Gastrocnemius medialis (tissue), 4 donors: ENCODE results near the gene WDR33. TPM values are rescaled to one million over a fixed set of nuclear protein-coding genes. Genes with fewer than 3 reads are reported as not detected.

Experiments
- ATAC-seq, 2 donors: fragments of 150-250 bp; one replicate each; pipeline ENCODE4 v1.9.1; 2016
- DNase-seq, 2 donors: peaks; one replicate each; pipeline ENCODE4 v3.0.0-alpha.2; 2019
- H3K27ac ChIP-seq, 4 donors: fragments of 200-600 bp; sonication (generic); 1 replicate in 1 of 4; 2 replicates in 3 of 4; pipeline ENCODE4 v1.5.1; 2016 to 2018; ENCODE audit warnings: mild to moderate bottlenecking in 2 of 4, moderate library complexity in 1 of 4
- H3K27me3 ChIP-seq, 3 donors: fragments of 200-600 bp; sonication (generic) in 2 of 3; 1 replicate in 1 of 3; 2 replicates in 2 of 3; pipeline versions ENCODE4 v1.5.1 to v1.6.0; 2016 to 2019; ENCODE audit warnings: mild to moderate bottlenecking in 1 of 3, moderate library complexity in 1 of 3
- H3K36me3 ChIP-seq, 2 donors: fragments of 200-600 bp; sonication (generic) in 1 of 2; one replicate each; pipeline ENCODE4 v1.5.1; 2017 to 2018
- H3K4me1 ChIP-seq, 2 donors: fragments of 200-600 bp; sonication (generic) in 1 of 2; one replicate each; pipeline ENCODE4 v1.5.1; 2016 to 2017; ENCODE audit warnings: mild to moderate bottlenecking in 2 of 2
- H3K4me3 ChIP-seq, 4 donors: fragments of 200-600 bp; sonication (generic) in 3 of 4; 1 replicate in 1 of 4; 2 replicates in 3 of 4; pipeline ENCODE4 v1.5.1; 2016 to 2019; ENCODE audit warnings: mild to moderate bottlenecking in 2 of 4
- H3K9me3 ChIP-seq, 3 donors: fragments of 200-600 bp; sonication (generic) in 2 of 3; 1 replicate in 1 of 3; 2 replicates in 2 of 3; pipeline ENCODE4 v1.5.1; 2016 to 2019
- POLR2A ChIP-seq, 2 donors: fragments of 450-650 bp; IDR thresholded peaks; one replicate each; pipeline ENCODE4 v1.6.1; 2017; ENCODE audit warnings: antibody characterized with exemption in 2 of 2, mild to moderate bottlenecking in 2 of 2, moderate library complexity in 2 of 2
- in situ Hi-C, 4 donors: fragments of 200-750 bp; cut with MboI; loops; one replicate each; pipeline versions ENCODE4 v1.15.0 to v1.8.0; 2017; ENCODE audit warnings: low sequenced_read_pairs in 4 of 4
- intact Hi-C: fragments of 100-400 bp; cut with DNase I; formaldehyde crosslinking; loops from one replicate; pipeline ENCODE4 v1.15.1; 2023; ENCODE audit warnings: low total_unique reads
- total RNA-seq, 4 donors: library from RNA; depleted of rRNA; stranded (reverse); fragments of >200 nt; gene quantifications; one replicate each; pipeline versions ENCODE4 v1.1.0 to v1.2.3, GENCODE V29; 2016
- TF ChIP-seq, protein P1 (sequence below), 5 experiments: fragments of 450-650 bp in 3 of 5; fragments of 200-600 bp in 2 of 5; sonication (generic) in 2 of 5; IDR thresholded peaks in 4 of 5; conservative IDR thresholded peaks in 1 of 5; 1 replicate in 4 of 5; 2 replicates in 1 of 5; pipeline ENCODE4 v1.5.1; 2016 to 2019; ENCODE audit warnings: antibody characterized with exemption in 5 of 5, mild to moderate bottlenecking in 3 of 5, moderate library complexity in 3 of 5

The WDR33 gene
- total RNA-seq, 4 donors from 2014 or later, result 13.6 to 31.4 (median 20.6) TPM

- no peak for ATAC-seq
- no peak for DNase-seq
- H3K36me3 ChIP-seq, result peaks cover 0 to 47% of the 10 kb centered on the region in 2 donors
- H3K4me1 ChIP-seq, result peaks cover 0 to 8% of the 10 kb centered on the region in 2 donors
- intact Hi-C loops (no loop called here), in situ Hi-C loops (no loop called here)
- TF ChIP-seq, protein P1, sequence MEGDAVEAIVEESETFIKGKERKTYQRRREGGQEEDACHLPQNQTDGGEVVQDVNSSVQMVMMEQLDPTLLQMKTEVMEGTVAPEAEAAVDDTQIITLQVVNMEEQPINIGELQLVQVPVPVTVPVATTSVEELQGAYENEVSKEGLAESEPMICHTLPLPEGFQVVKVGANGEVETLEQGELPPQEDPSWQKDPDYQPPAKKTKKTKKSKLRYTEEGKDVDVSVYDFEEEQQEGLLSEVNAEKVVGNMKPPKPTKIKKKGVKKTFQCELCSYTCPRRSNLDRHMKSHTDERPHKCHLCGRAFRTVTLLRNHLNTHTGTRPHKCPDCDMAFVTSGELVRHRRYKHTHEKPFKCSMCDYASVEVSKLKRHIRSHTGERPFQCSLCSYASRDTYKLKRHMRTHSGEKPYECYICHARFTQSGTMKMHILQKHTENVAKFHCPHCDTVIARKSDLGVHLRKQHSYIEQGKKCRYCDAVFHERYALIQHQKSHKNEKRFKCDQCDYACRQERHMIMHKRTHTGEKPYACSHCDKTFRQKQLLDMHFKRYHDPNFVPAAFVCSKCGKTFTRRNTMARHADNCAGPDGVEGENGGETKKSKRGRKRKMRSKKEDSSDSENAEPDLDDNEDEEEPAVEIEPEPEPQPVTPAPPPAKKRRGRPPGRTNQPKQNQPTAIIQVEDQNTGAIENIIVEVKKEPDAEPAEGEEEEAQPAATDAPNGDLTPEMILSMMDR (IDR thresholded peaks at IDR 0.05 in 4 of 5, conservative IDR thresholded peaks at IDR 0.05 in 1 of 5), result no peak
- TF ChIP-seq POLR2A (IDR thresholded peaks at IDR 0.05), result no peak
- H3K27ac ChIP-seq, result no peak overlapping the region
- no peak overlapping the region for H3K4me3 ChIP-seq
- no peaks in the 10 kb centered on the region for H3K27me3 ChIP-seq
- H3K9me3 ChIP-seq, result no peaks in the 10 kb centered on the region
Observed at GRCh38 chr2:127713562-127713961, 97.4 kb downstream of the WDR33 start.

- in situ Hi-C loops, result no loop called here
- intact Hi-C loops, result no loop called here
- peaks cover 0 to 50% of the 10 kb centered on the region in 2 donors for H3K36me3 ChIP-seq
Observed at GRCh38 chr2:127712999-127713398, 98.0 kb downstream of the WDR33 start.

GRCh38 chr2:127709336-127709735, 101.6 kb downstream of the WDR33 start:
- Histone ChIP-seq H3K9me3 (no peaks in the 10 kb centered on the region), H3K36me3 (peaks cover 0 to 56% of the 10 kb centered on the region in 2 donors), H3K4me3 (no peak overlapping the region), H3K27me3 (no peaks in the 10 kb centered on the region), H3K27ac (no peak overlapping the region), H3K4me1 (peaks cover 7 to 8% of the 10 kb centered on the region in 2 donors)
- DNase-seq (no peak), ATAC-seq (no peak)
- TF ChIP-seq POLR2A (IDR thresholded peaks at IDR 0.05), result no peak
- TF ChIP-seq, protein P1 (IDR thresholded peaks at IDR 0.05 in 4 of 5, conservative IDR thresholded peaks at IDR 0.05 in 1 of 5), result no peak
- intact Hi-C loops, result loop anchor here (10.0 kb wide), 1 partner anchor 325 kb away; the partner anchor contains the start of gene MAP3K2
- in situ Hi-C loops, result no loop called here

More at GRCh38 chr2:127712999-127713398, 98.0 kb downstream of the WDR33 start:
- Histone ChIP-seq H3K4me1 (peaks cover 0 to 6% of the 10 kb centered on the region in 2 donors), H3K27ac (no peak overlapping the region), H3K27me3 (no peaks in the 10 kb centered on the region), H3K4me3 (no peak overlapping the region), H3K9me3 (no peaks in the 10 kb centered on the region)
- TF ChIP-seq, protein P1 (IDR thresholded peaks at IDR 0.05 in 4 of 5, conservative IDR thresholded peaks at IDR 0.05 in 1 of 5), result no peak
- no peak for TF ChIP-seq POLR2A (IDR thresholded peaks at IDR 0.05)
- DNase-seq (no peak), ATAC-seq (no peak)

DNA sequence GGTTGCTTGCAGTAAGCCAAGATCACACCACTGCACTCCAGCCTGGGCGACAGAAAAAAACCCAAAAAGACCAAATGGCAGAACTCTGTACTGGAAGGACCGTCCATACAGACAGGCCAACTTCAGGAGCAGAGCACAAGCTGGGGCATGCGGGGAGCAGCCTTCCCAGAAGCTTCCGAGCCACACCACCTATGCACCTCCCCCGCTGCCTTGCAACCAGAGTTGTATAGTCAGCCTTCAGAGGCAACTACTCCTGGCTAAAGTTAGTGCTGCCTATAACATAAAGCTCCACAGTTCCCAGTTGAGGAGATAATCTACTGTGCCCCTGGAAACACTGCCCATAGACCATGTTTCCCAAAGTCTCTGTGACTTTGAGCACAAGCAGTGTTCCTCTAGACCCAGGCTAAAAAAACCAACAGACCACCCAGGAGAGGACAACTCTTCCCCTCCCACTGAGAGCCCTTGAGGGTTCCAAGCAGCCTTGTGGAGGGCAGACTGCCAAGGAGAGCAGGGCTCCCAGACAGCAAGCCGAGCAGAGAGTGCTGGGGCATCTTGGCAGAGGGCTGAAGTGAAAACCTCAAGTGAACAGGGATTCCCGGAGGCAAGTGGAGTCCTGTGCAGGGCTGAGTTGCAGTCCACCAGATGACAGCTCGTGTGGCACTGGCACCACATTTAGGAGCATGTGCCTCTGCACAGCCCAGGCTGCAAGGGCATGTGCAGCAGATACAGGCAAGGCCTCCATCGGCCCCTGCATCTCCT, 102.9 kb downstream of the WDR33 start:
- Histone ChIP-seq H3K9me3 (no peaks in the 10 kb centered on the region), H3K4me1 (peaks cover 20% of the 10 kb centered on the region in 2 donors), H3K27me3 (no peaks in the 10 kb centered on the region), H3K27ac (no peak overlapping the region), H3K4me3 (no peak overlapping the region), H3K36me3 (peaks cover 0 to 52% of the 10 kb centered on the region in 2 donors)
- in situ Hi-C loops, result no loop called here
- intact Hi-C loops, result loop anchor here (10.0 kb wide), 1 partner anchor 323 kb away; the partner anchor contains the start of gene MAP3K2
- ATAC-seq, result no peak
- DNase-seq, result no peak
- TF ChIP-seq, protein P1 (IDR thresholded peaks at IDR 0.05 in 4 of 5, conservative IDR thresholded peaks at IDR 0.05 in 1 of 5), result no peak
- TF ChIP-seq POLR2A (IDR thresholded peaks at IDR 0.05), result no peak
